Thyroid gland (tissue), 4 donors: ENCODE measurements around the gene SFXN2.

Source experiments
- POLR2A ChIP-seq, 2 donors: fragments of 450-650 bp; IDR thresholded peaks; one replicate each; pipeline ENCODE4 v1.6.1; 2017; ENCODE audit warnings: antibody characterized with exemption in 2 of 2, mild to moderate bottlenecking in 2 of 2, moderate library complexity in 1 of 2
- TF ChIP-seq, protein P1 (sequence below), 6 experiments: fragments of 200-600 bp in 3 of 6; fragments of 450-650 bp in 3 of 6; sonication (generic) in 3 of 6; IDR thresholded peaks; one replicate each; pipeline ENCODE4 v1.5.1; 2016 to 2019; ENCODE audit warnings: antibody characterized with exemption in 6 of 6, mild to moderate bottlenecking in 2 of 6, inconsistent platforms in 1 of 6, moderate library complexity in 1 of 6

DNA sequence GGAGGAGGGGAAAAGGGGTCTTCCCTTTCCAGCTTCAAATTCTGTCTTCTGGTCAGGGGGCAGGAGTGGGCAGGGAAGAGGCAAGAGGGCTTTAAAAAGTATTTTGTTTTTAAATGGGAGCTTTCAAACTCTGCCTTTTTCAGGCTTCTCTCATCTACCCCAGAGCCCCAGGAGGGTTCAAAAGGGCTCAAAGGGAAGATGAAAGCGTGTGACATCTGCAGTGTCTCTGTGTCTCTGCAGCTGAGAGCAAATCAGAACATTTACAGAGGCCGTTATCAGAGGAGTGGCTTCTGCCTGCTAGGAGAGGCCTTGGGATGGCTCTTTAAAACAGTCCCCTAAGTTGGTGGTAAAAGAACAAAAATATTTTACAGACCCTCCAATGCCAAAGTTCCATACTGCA lies 39.9 kb upstream of the SFXN2 start:
- TF ChIP-seq, protein P1, sequence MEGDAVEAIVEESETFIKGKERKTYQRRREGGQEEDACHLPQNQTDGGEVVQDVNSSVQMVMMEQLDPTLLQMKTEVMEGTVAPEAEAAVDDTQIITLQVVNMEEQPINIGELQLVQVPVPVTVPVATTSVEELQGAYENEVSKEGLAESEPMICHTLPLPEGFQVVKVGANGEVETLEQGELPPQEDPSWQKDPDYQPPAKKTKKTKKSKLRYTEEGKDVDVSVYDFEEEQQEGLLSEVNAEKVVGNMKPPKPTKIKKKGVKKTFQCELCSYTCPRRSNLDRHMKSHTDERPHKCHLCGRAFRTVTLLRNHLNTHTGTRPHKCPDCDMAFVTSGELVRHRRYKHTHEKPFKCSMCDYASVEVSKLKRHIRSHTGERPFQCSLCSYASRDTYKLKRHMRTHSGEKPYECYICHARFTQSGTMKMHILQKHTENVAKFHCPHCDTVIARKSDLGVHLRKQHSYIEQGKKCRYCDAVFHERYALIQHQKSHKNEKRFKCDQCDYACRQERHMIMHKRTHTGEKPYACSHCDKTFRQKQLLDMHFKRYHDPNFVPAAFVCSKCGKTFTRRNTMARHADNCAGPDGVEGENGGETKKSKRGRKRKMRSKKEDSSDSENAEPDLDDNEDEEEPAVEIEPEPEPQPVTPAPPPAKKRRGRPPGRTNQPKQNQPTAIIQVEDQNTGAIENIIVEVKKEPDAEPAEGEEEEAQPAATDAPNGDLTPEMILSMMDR (IDR thresholded peaks at IDR 0.05): no peak
- TF ChIP-seq POLR2A (IDR thresholded peaks at IDR 0.05): no peak
